Central memory CD8-positive, alpha-beta T cell (primary cell): ENCODE results near the gene PER1.

ENCODE experiments used
- ATAC-seq: fragments of 150-1000 bp; cut with Tn5 transposase; replicated peaks from 2 replicates; pipeline ENCODE4 v1.10.0; 2022; ENCODE audit warnings: mild to moderate bottlenecking, moderate FRiP score, moderate number of reproducible peaks; ENCODE audit not compliant: poor library complexity, severe bottlenecking; ENCODE audit errors: extremely low read depth
- DNase-seq, 2 donors: peaks; one replicate each; pipeline ENCODE4 v3.0.0; 2021; ENCODE audit warnings: low spot score in 2 of 2
- H3K27ac Mint-ChIP-seq: one replicate; pipeline ENCODE4 v1.8.0; 2022; ENCODE audit warnings: low read depth, mild to moderate bottlenecking, moderate library complexity, mixed read lengths
- H3K27me3 Mint-ChIP-seq: one replicate; pipeline ENCODE4 v1.8.0; 2022; ENCODE audit warnings: mixed read lengths
- H3K36me3 Mint-ChIP-seq: one replicate; pipeline ENCODE4 v1.8.0; 2022; ENCODE audit warnings: mild to moderate bottlenecking, moderate library complexity, mixed read lengths; ENCODE audit not compliant: insufficient read depth
- H3K4me1 Mint-ChIP-seq: one replicate; pipeline ENCODE4 v1.8.0; 2022; ENCODE audit warnings: mixed read lengths
- H3K4me3 Mint-ChIP-seq: one replicate; pipeline ENCODE4 v1.8.0; 2022; ENCODE audit warnings: mild to moderate bottlenecking, moderate library complexity, mixed read lengths
- H3K9me3 Mint-ChIP-seq: one replicate; pipeline ENCODE4 v1.8.0; 2022; ENCODE audit warnings: mixed read lengths

PER1 gene

GRCh38 chr17:8162997-8163977, 11.1 kb upstream of the PER1 start:
- DNase-seq: no peak
- peak; percentile 4 for ATAC-seq
- Mint-ChIP-seq H3K27ac (peak overlapping the region; percentile 97), H3K36me3 (peaks cover 49% of the 10 kb centered on the region), H3K4me1 (peaks cover 58% of the 10 kb centered on the region), H3K27me3 (no peaks in the 10 kb centered on the region), H3K9me3 (no peaks in the 10 kb centered on the region), H3K4me3 (peak overlapping the region; percentile 88)

GRCh38 chr17:8162233-8162996, 10.2 kb upstream of the PER1 start, which contains the start of gene VAMP2:
Gene VAMP2, minus strand, starts transcription at chr17:8162948. Its CDS starts 69 bp downstream, at chr17:8162879.
- ATAC-seq: peak; percentile 52
- peaks cover 58% of the 10 kb centered on the region for H3K4me1 Mint-ChIP-seq
- peaks cover 53% of the 10 kb centered on the region for H3K36me3 Mint-ChIP-seq
- DNase-seq: peak; percentile 72 to 81
- peak within 1 kb of the TSS; percentile 88 for H3K4me3 Mint-ChIP-seq
- peak within 1 kb of the TSS; percentile 97 for H3K27ac Mint-ChIP-seq
- H3K9me3 Mint-ChIP-seq: no peaks in the 10 kb centered on the region
- no peaks in the 10 kb centered on the region for H3K27me3 Mint-ChIP-seq

- Mint-ChIP-seq H3K27me3 (no peaks in the 10 kb centered on the region), H3K9me3 (no peaks in the 10 kb centered on the region), H3K27ac (peak overlapping the region; percentile 97), H3K4me1 (peaks cover 58% of the 10 kb centered on the region), H3K4me3 (peak overlapping the region; percentile 88), H3K36me3 (peaks cover 53% of the 10 kb centered on the region)
- ATAC-seq: no peak
- no peak for DNase-seq
Observed at GRCh38 chr17:8161289-8162232, 9.4 kb upstream of the PER1 start.

GRCh38 chr17:8160741-8161221, 8.6 kb upstream of the PER1 start:
- no peak for ATAC-seq
- peaks cover 58% of the 10 kb centered on the region for H3K4me1 Mint-ChIP-seq
- H3K4me3 Mint-ChIP-seq: peak overlapping the region; percentile 88
- no peaks in the 10 kb centered on the region for H3K27me3 Mint-ChIP-seq
- peaks cover 53% of the 10 kb centered on the region for H3K36me3 Mint-ChIP-seq
- peak overlapping the region; percentile 97 for H3K27ac Mint-ChIP-seq
- no peak for DNase-seq
- no peaks in the 10 kb centered on the region for H3K9me3 Mint-ChIP-seq

GRCh38 chr17:8160224-8160577, 8.0 kb upstream of the PER1 start:
- H3K9me3 Mint-ChIP-seq: no peaks in the 10 kb centered on the region
- peak overlapping the region; percentile 88 for H3K4me3 Mint-ChIP-seq
- peaks cover 57% of the 10 kb centered on the region for H3K4me1 Mint-ChIP-seq
- ATAC-seq (no peak), DNase-seq (no peak)
- H3K27ac Mint-ChIP-seq: peak overlapping the region; percentile 97
- peaks cover 57% of the 10 kb centered on the region for H3K36me3 Mint-ChIP-seq
- no peaks in the 10 kb centered on the region for H3K27me3 Mint-ChIP-seq

- H3K4me1 Mint-ChIP-seq: peaks cover 52% of the 10 kb centered on the region
- DNase-seq: no peak
- H3K36me3 Mint-ChIP-seq: peaks cover 63% of the 10 kb centered on the region
- no peaks in the 10 kb centered on the region for H3K27me3 Mint-ChIP-seq
- peak overlapping the region; percentile 88 for H3K4me3 Mint-ChIP-seq
- H3K9me3 Mint-ChIP-seq: no peaks in the 10 kb centered on the region
- no peak for ATAC-seq
- H3K27ac Mint-ChIP-seq: peak overlapping the region; percentile 97
Observed at GRCh38 chr17:8159459-8160223, 7.4 kb upstream of the PER1 start.

- no peaks in the 10 kb centered on the region for H3K9me3 Mint-ChIP-seq
- H3K27ac Mint-ChIP-seq: peak overlapping the region; percentile 79
- H3K36me3 Mint-ChIP-seq: peaks cover 64% of the 10 kb centered on the region
- H3K27me3 Mint-ChIP-seq: no peaks in the 10 kb centered on the region
- ATAC-seq (no peak), DNase-seq (no peak)
- H3K4me3 Mint-ChIP-seq: peak overlapping the region; percentile 47
- H3K4me1 Mint-ChIP-seq: peaks cover 45% of the 10 kb centered on the region
Observed at GRCh38 chr17:8159032-8159400, 6.8 kb upstream of the PER1 start.

- H3K36me3 Mint-ChIP-seq: peaks cover 64% of the 10 kb centered on the region
- H3K9me3 Mint-ChIP-seq: no peaks in the 10 kb centered on the region
- DNase-seq: peak; percentile 82 to 88
- H3K4me1 Mint-ChIP-seq: peaks cover 40% of the 10 kb centered on the region
- peak overlapping the region; percentile 47 for H3K4me3 Mint-ChIP-seq
- H3K27me3 Mint-ChIP-seq: no peaks in the 10 kb centered on the region
- peak overlapping the region; percentile 79 for H3K27ac Mint-ChIP-seq
- peak; percentile 3 for ATAC-seq
Observed at GRCh38 chr17:8158267-8159031, 6.2 kb upstream of the PER1 start.

GRCh38 chr17:8156246-8156992, 4.2 kb upstream of the PER1 start:
- ATAC-seq: peak; percentile 74
- Mint-ChIP-seq H3K4me1 (peaks cover 40% of the 10 kb centered on the region), H3K27me3 (no peaks in the 10 kb centered on the region), H3K27ac (no peak overlapping the region), H3K9me3 (no peaks in the 10 kb centered on the region), H3K4me3 (no peak overlapping the region), H3K36me3 (peaks cover 72% of the 10 kb centered on the region)
- DNase-seq: peak; percentile 98 to 100

GRCh38 chr17:8155996-8156245, 3.7 kb upstream of the PER1 start:
- H3K27me3 Mint-ChIP-seq: no peaks in the 10 kb centered on the region
- no peak overlapping the region for H3K4me3 Mint-ChIP-seq
- H3K27ac Mint-ChIP-seq: no peak overlapping the region
- no peak for DNase-seq
- ATAC-seq: peak; percentile 0
- peaks cover 72% of the 10 kb centered on the region for H3K36me3 Mint-ChIP-seq
- H3K4me1 Mint-ChIP-seq: peaks cover 37% of the 10 kb centered on the region
- no peaks in the 10 kb centered on the region for H3K9me3 Mint-ChIP-seq
